ENCODE measurements around the gene SARDH. TPM values are rescaled to one million over a fixed set of nuclear protein-coding genes. Genes with fewer than 3 reads are reported as not detected.

SARDH gene
- total RNA-seq, 4 donors from 2014 or later, result 0.62 to 2.3 (median 1.2) TPM; not detected in 1

DNA sequence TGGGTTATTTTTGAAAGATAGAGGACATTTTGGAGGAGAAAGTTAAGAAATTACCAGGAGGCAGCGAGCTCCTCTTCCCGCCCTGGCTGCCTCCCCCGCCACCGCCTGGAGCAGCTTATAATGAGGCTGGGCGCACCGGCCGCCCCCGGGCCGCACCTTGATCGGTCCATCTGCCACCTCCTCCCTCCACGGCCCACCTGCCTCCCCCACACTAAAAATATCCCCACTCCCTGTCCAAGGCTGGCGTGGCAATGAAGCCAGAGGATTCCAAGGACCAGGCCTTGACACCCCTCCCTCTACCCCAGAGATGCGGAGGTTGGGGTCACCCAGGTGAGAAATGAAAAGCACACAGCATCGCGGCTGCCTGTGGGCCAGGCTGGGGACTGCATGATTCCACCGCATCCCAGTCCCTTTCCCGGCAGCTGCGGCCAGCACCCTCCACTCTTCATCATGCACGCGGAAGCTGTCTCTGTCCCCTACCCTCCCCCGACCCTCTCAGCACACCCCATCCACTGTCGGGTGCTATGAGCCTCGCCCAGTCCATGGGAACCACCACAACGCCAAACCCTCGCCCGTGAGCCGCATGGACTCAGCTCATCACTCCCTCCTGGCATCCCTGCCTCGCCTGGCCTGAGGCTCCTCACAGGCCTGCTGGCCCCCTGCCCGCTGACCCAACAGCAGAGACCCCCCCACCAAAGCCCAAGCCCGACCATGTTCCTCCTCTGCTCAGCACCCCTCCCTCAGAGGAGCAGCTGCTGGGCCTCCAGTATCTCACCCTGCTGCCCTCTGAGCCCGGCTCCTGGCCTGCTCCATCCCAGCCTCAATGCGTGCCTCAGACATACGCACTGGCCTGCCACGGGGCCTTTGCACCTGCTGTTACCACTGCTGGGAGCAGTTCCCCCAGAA lies 50.0 kb downstream of the SARDH start:
- Histone ChIP-seq H3K4me1 (peaks cover 0 to 21% (median 0%) of the 10 kb centered on the region in 3 donors), H3K4me3 (no peak overlapping the region), H3K27ac (no peak overlapping the region), H3K9me3 (no peaks in the 10 kb centered on the region), H3K36me3 (no peaks in the 10 kb centered on the region), H3K27me3 (no peaks in the 10 kb centered on the region)
- TF ChIP-seq, protein P1, sequence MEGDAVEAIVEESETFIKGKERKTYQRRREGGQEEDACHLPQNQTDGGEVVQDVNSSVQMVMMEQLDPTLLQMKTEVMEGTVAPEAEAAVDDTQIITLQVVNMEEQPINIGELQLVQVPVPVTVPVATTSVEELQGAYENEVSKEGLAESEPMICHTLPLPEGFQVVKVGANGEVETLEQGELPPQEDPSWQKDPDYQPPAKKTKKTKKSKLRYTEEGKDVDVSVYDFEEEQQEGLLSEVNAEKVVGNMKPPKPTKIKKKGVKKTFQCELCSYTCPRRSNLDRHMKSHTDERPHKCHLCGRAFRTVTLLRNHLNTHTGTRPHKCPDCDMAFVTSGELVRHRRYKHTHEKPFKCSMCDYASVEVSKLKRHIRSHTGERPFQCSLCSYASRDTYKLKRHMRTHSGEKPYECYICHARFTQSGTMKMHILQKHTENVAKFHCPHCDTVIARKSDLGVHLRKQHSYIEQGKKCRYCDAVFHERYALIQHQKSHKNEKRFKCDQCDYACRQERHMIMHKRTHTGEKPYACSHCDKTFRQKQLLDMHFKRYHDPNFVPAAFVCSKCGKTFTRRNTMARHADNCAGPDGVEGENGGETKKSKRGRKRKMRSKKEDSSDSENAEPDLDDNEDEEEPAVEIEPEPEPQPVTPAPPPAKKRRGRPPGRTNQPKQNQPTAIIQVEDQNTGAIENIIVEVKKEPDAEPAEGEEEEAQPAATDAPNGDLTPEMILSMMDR (IDR thresholded peaks at IDR 0.05), result no peak
- no peak for TF ChIP-seq POLR2AphosphoS5 (IDR thresholded peaks at IDR 0.05)
- TF ChIP-seq POLR2A (IDR thresholded peaks at IDR 0.05), result no peak
- no peak for TF ChIP-seq EP300 (IDR thresholded peaks at IDR 0.05)
- WGBS, 2 donors (ENCODE audit: low coverage in 1 of 2), result 50 to 89% methylated on average over 2 to 18 of the region's 34 CpGs
- no peak for ATAC-seq

DNA sequence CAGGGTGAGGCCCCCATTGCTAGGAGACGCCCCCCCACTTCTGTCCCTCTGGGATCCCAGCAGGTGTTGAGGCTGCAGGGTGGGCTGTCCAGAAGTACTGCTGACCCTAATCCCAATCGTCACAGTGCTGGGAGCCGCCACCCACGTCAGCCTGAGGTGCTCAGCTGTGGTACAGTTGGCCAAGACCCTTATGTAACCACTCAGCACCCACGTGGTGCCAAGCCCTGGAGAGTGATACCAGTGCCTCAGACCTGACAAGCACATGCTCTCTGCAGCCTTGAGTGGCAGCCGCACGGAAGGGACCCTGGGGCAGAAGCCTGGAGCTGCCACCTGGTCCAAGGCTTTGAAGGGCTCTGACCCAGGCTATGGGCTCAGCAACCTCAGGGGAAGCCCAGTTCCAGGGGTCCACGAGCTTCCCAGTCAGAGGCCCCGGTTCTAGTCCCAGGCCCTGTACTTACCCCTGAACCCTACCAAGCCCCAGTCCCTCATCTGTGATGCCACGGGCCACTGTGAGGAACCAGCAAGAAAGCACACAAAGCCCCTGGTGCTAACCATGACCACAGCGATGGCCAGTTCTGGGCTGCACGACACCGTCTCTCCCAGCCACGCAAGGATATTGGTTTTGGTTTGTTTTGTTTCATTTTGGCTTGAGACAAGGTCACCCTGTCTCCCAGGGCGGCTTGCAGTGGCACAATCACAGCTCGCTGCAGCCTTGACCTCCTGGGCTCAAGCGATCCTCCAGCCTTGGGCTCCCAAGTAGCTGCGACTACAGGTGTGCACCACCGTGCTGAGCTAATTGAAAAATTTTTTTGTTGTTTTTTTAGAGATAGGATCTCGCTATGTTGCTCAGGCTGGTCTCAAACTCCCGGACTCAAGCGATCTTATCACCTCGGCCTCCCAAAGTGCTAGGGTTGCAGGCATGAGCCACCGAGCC lies 51.2 kb downstream of the SARDH start:
- Histone ChIP-seq H3K4me1 (peaks cover 0 to 24% (median 0%) of the 10 kb centered on the region in 3 donors), H3K27ac (no peak overlapping the region), H3K36me3 (no peaks in the 10 kb centered on the region), H3K9me3 (no peaks in the 10 kb centered on the region), H3K4me3 (no peak overlapping the region), H3K27me3 (no peaks in the 10 kb centered on the region)
- 94 to 100% methylated on average over 5 to 6 of the region's 24 CpGs for WGBS, 2 donors (ENCODE audit: low coverage in 1 of 2)
- TF ChIP-seq, protein P1 (IDR thresholded peaks at IDR 0.05), result no peak
- TF ChIP-seq EP300 (IDR thresholded peaks at IDR 0.05) (no peak), POLR2A (IDR thresholded peaks at IDR 0.05) (no peak), POLR2AphosphoS5 (IDR thresholded peaks at IDR 0.05) (no peak)
- ATAC-seq, result no peak

DNA sequence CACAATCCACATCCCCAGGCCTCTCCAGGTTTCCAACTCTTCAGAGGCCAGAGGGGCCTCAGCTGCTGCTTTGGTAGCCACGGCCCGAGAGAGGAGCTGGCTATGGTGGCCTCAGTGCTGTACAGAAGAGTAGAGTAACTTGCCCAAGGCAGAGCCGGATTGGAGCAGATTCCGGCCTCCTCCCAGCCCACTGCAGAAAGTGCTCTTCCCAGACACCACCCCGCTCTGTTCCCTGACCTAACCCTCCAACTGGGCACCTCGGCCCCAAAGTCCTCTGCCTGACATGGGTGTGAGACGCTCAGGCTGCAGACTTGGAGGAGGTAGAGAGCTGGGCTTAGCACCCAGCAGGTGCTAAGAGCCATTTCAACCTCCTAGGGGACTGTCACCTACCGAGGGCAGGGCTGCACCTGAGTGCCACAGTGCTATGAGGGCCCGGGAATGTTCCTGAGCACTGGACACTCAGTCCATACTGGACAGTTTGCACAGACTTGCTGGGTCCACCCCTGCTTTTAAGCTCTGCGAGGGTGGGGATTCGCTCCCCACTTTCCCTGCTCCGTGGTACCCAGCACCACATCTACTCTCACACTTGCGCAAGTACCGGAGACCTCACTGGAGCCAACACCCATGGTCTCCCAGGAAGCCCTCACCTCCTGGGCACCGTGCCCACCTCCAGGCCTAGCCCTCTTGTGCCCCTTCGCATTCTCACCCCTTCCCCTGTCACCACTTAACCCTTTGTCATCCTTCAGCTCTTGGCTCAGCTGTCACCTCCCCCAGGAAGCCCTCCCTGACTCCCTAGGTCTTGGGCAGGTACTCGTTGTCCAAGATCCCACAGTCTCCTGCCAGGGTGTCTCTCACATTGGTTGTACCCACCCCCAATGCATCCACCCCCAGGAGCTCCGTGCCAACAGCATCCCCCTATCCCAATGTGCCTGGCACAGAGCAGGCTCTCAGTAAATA lies 52.2 kb downstream of the SARDH start:
- no peaks in the 10 kb centered on the region for H3K27me3 ChIP-seq
- TF ChIP-seq POLR2A (IDR thresholded peaks at IDR 0.05) (no peak), POLR2AphosphoS5 (IDR thresholded peaks at IDR 0.05) (no peak), EP300 (IDR thresholded peaks at IDR 0.05) (no peak)
- TF ChIP-seq, protein P1 (IDR thresholded peaks at IDR 0.05), result no peak
- no peaks in the 10 kb centered on the region for H3K36me3 ChIP-seq
- ATAC-seq, result no peak
- no peak overlapping the region for H3K4me3 ChIP-seq
- H3K4me1 ChIP-seq, result peaks cover 0 to 24% (median 0%) of the 10 kb centered on the region in 3 donors
- no peak overlapping the region for H3K27ac ChIP-seq
- H3K9me3 ChIP-seq, result no peaks in the 10 kb centered on the region
- 85 to 87% methylated on average over 4 to 10 of the region's 18 CpGs for WGBS, 2 donors (ENCODE audit: low coverage in 1 of 2)

DNA sequence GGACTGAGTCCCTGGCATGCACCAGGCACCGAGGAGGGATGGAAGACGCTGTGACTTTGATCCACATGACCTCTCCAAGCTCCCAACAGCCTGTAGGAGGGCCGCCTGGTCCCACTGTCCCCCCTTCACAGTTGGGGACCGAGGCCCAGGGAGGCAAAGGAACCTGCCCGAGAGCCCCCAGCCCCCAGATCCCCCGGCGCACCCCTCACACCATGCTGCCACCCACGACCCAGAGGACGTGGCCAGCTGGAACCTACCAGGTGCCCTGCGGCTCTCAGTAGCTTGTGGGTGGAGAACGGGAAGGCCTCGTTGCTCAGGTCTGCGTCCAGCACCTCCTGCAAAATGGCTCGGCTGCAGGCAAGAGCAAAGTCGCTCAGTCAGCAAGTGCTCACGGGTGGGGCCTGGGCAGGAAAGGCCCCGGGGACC lies 53.2 kb downstream of the SARDH start:
- Histone ChIP-seq H3K36me3 (no peaks in the 10 kb centered on the region), H3K27ac (peak overlapping the region in 1 of 4 donors; percentile 51), H3K4me3 (no peak overlapping the region), H3K27me3 (no peaks in the 10 kb centered on the region), H3K4me1 (peaks cover 0 to 30% (median 0%) of the 10 kb centered on the region in 3 donors), H3K9me3 (no peaks in the 10 kb centered on the region)
- TF ChIP-seq POLR2A (IDR thresholded peaks at IDR 0.05) (no peak), POLR2AphosphoS5 (IDR thresholded peaks at IDR 0.05) (no peak), EP300 (IDR thresholded peaks at IDR 0.05) (no peak)
- TF ChIP-seq, protein P1 (IDR thresholded peaks at IDR 0.05), result no peak
- no CpG with 5 or more reads among the region's 17 CpGs for WGBS, 2 donors (ENCODE audit: low coverage in 1 of 2)
- ATAC-seq, result no peak
